Measurements from ENCODE around the gene GYPB. TPM values are rescaled to one million over a fixed set of nuclear protein-coding genes. Genes with fewer than 3 reads are reported as not detected.
A peak's percentile ranks its signal among the peaks of the same experiment; 100 is the strongest.
"Not testable (repeated sequence)": the region's sequence is repeated elsewhere in the genome, so short reads cannot be mapped to it uniquely, and the experiment has no call there.

Gene GYPB
- total and polyA plus RNA-seq, 9 of the 15 experiments (the other 6 are each of a cell fraction or from before 2014, with no cell fraction given): 16.9 to 205 (median 65.8) TPM

GRCh38 chr4:144019277-144019676, at the start of gene GYPB (continued):
- TF ChIP-seq FOXM1 (IDR thresholded peaks at IDR 0.05; ENCODE audit: low read depth) (peak; percentile 98), FOXM1 (CRISPR knock-in tag; IDR thresholded peaks at IDR 0.05; ENCODE audit: low read depth) (peak; percentile 95; the same call in 1 of the 2 replicates), PML (IDR thresholded peaks at IDR 0.05; ENCODE audit: low read length) (peak; percentile 93), MEIS2 (IDR thresholded peaks at IDR 0.05; ENCODE audit: partially characterized antibody) (peak; percentile 79), AFF1 (IDR thresholded peaks at IDR 0.05; ENCODE audit: low read depth in 1 of 2, partially characterized antibody in 2 of 2) (peak in 1 of 2 experiments; percentile 73), ZBTB9 (CRISPR knock-in tag; IDR thresholded peaks at IDR 0.05) (0 out of 2 replicates have a peak, but pooled peaks have one; percentile 43), ATF3 (IDR thresholded peaks at IDR 0.05) (peak; percentile 87), ATF3 (CRISPR knock-in tag; conservative IDR thresholded peaks at IDR 0.05) (peak; percentile 51; the same call in 1 of the 2 replicates), CREB1 (IDR thresholded peaks at IDR 0.05) (peak; percentile 57; the same call in 1 of the 2 replicates), CEBPB (tag; IDR thresholded peaks at IDR 0.05) (peak; percentile 73), ELF4 (CRISPR knock-in tag; IDR thresholded peaks at IDR 0.05) (0 out of 2 replicates have a peak, but pooled peaks have one; percentile 40), MITF (IDR thresholded peaks at IDR 0.05) (peak; percentile 52), ATF1 (tag; IDR thresholded peaks at IDR 0.05) (peak; percentile 47; the same call in 1 of the 2 replicates), ID3 (tag; IDR thresholded peaks at IDR 0.05) (0 out of 2 replicates have a peak, but pooled peaks have one; percentile 22), CEBPG (CRISPR knock-in tag; IDR thresholded peaks at IDR 0.05) (peak; percentile 85), JUND (IDR thresholded peaks at IDR 0.05; ENCODE audit: borderline replicate concordance, low read depth, low read length) (peak; percentile 41; the same call in 1 of the 2 replicates), SMARCE1 (IDR thresholded peaks at IDR 0.05) (peak; percentile 92), CBFA2T3 (IDR thresholded peaks at IDR 0.05) (peak; percentile 98)
- TF ChIP-seq CREB1 (CRISPR knock-in tag; IDR thresholded peaks at IDR 0.05); ATF1 (CRISPR knock-in tag; IDR thresholded peaks at IDR 0.05); ID3 (CRISPR knock-in tag; IDR thresholded peaks at IDR 0.05); CEBPG (tag; conservative IDR thresholded peaks at IDR 0.05 in 1 of 2, IDR thresholded peaks at IDR 0.05 in 1 of 2); JUND (tag; IDR thresholded peaks at IDR 0.05; ENCODE audit: borderline replicate concordance, low read depth, low read length): not testable (repeated sequence)
